Peyer's patch (tissue), 4 donors: ENCODE results near the gene RPTOR. TPM values are rescaled to one million over a fixed set of nuclear protein-coding genes. Genes with fewer than 3 reads are reported as not detected.

Experiments used
- DNase-seq, 3 donors: peaks; one replicate each; pipeline ENCODE4 v3.0.0-alpha.2; 2017 to 2019
- H3K27ac ChIP-seq, 4 donors: fragments of 200-600 bp; sonication (generic); one replicate each; pipeline ENCODE4 v1.5.1; 2016 to 2019
- H3K27me3 ChIP-seq, 2 donors: fragments of 200-600 bp; sonication (generic); one replicate each; pipeline ENCODE4 v1.5.1; 2019
- H3K36me3 ChIP-seq, 3 donors: fragments of 200-600 bp; sonication (generic); one replicate each; pipeline ENCODE4 v1.5.1; 2016 to 2019
- H3K4me1 ChIP-seq, 4 donors: fragments of 200-600 bp; sonication (generic); one replicate each; pipeline ENCODE4 v1.5.1; 2016 to 2019
- H3K4me3 ChIP-seq, 4 donors: fragments of 200-600 bp; sonication (generic); 1 replicate in 3 of 4; 2 replicates in 1 of 4; pipeline ENCODE4 v1.5.1; 2016 to 2019; ENCODE audit warnings: mild to moderate bottlenecking in 1 of 4
- H3K9me3 ChIP-seq, 4 donors: fragments of 200-600 bp; sonication (generic); one replicate each; pipeline ENCODE4 v1.5.1; 2016 to 2019; ENCODE audit warnings: mild to moderate bottlenecking in 1 of 4
- POLR2A ChIP-seq, 2 donors: fragments of 450-650 bp; IDR thresholded peaks; one replicate each; pipeline ENCODE4 v1.5.1; 2017; ENCODE audit warnings: antibody characterized with exemption in 2 of 2, mild to moderate bottlenecking in 2 of 2, moderate library complexity in 2 of 2
- small RNA-seq, 2 donors: library from RNA; depleted of rRNA; stranded (forward); fragments of <200 nt; gene quantifications; one replicate each; pipeline ENCODE3, GENCODE V24; 2016
- total RNA-seq, 4 donors: library from RNA; depleted of rRNA; stranded (reverse); fragments of >200 nt; gene quantifications; one replicate each; pipeline ENCODE4 v1.1.0, GENCODE V29; 2016
- TF ChIP-seq, protein P1 (sequence below), 6 experiments: fragments of 450-650 bp in 4 of 6; fragments of 200-600 bp in 2 of 6; sonication (generic) in 1 of 6; IDR thresholded peaks; one replicate each; pipeline ENCODE4 v1.5.1; 2017 to 2019; ENCODE audit warnings: antibody characterized with exemption in 6 of 6, mild to moderate bottlenecking in 3 of 6, moderate library complexity in 1 of 6

The RPTOR gene
- total RNA-seq, 4 donors from 2014 or later: 42.4 to 73.6 (median 64.2) TPM

GRCh38 chr17:81013642-81014041, 469.0 kb downstream of the RPTOR start:
- no peak for DNase-seq
- no peak overlapping the region for H3K4me3 ChIP-seq
- no peaks in the 10 kb centered on the region for H3K9me3 ChIP-seq
- no peaks in the 10 kb centered on the region for H3K36me3 ChIP-seq
- H3K27ac ChIP-seq: no peak overlapping the region
- no peak for TF ChIP-seq POLR2A (IDR thresholded peaks at IDR 0.05)
- TF ChIP-seq, protein P1, sequence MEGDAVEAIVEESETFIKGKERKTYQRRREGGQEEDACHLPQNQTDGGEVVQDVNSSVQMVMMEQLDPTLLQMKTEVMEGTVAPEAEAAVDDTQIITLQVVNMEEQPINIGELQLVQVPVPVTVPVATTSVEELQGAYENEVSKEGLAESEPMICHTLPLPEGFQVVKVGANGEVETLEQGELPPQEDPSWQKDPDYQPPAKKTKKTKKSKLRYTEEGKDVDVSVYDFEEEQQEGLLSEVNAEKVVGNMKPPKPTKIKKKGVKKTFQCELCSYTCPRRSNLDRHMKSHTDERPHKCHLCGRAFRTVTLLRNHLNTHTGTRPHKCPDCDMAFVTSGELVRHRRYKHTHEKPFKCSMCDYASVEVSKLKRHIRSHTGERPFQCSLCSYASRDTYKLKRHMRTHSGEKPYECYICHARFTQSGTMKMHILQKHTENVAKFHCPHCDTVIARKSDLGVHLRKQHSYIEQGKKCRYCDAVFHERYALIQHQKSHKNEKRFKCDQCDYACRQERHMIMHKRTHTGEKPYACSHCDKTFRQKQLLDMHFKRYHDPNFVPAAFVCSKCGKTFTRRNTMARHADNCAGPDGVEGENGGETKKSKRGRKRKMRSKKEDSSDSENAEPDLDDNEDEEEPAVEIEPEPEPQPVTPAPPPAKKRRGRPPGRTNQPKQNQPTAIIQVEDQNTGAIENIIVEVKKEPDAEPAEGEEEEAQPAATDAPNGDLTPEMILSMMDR (IDR thresholded peaks at IDR 0.05): no peak
- peaks cover 0 to 10% (median 2%) of the 10 kb centered on the region in 4 donors for H3K4me1 ChIP-seq
- no peaks in the 10 kb centered on the region for H3K27me3 ChIP-seq

- H3K36me3 ChIP-seq: no peaks in the 10 kb centered on the region
- no peak overlapping the region for H3K27ac ChIP-seq
- TF ChIP-seq, protein P1 (IDR thresholded peaks at IDR 0.05): no peak
- TF ChIP-seq POLR2A (IDR thresholded peaks at IDR 0.05): no peak
- no peaks in the 10 kb centered on the region for H3K9me3 ChIP-seq
- no peaks in the 10 kb centered on the region for H3K27me3 ChIP-seq
- no peak for DNase-seq
- no peak overlapping the region for H3K4me3 ChIP-seq
- peaks cover 0 to 12% (median 2%) of the 10 kb centered on the region in 4 donors for H3K4me1 ChIP-seq
Measured at GRCh38 chr17:81015136-81015535, 470.5 kb downstream of the RPTOR start.

Small RNA genes lying within 50 kb of the gene (small RNA-seq; reads per million reads assigned to genes)
- gene AC120024.2 (0 reads per million in 2 donors), gene AC120024.3 (0 reads per million in 2 donors)

Other genes with a start within 250 kb of the RPTOR start
- 10 to 100 TPM; 13.2 to 72.6 (median 36.8) TPM for gene ENDOV, start 129.7 kb upstream of the RPTOR start, total RNA-seq
- 1 to 10 TPM in 1 of 4 donors, under 1 TPM in 1, not detected in 2; 0.80 to 1.8 TPM for gene NPTX1, start 68.2 kb upstream of the RPTOR start, total RNA-seq